Sigmoid colon (tissue), 3 donors: ENCODE results near the gene ATF5.

ENCODE experiments used
- CTCF ChIP-seq, 4 experiments: fragments of 450-650 bp in 3 of 4; fragments of 200-600 bp in 1 of 4; IDR thresholded peaks; one replicate each; pipeline ENCODE4 v1.5.1; 2016 to 2019; ENCODE audit warnings: antibody characterized with exemption in 4 of 4, mild to moderate bottlenecking in 3 of 4, moderate library complexity in 2 of 4
- POLR2A ChIP-seq, 2 donors: fragments of 450-650 bp; IDR thresholded peaks; one replicate each; pipeline ENCODE4 v1.6.1; 2016; ENCODE audit warnings: antibody characterized with exemption in 2 of 2, mild to moderate bottlenecking in 2 of 2, moderate library complexity in 2 of 2

- no peak for TF ChIP-seq CTCF (IDR thresholded peaks at IDR 0.05)
- no peak for TF ChIP-seq POLR2A (IDR thresholded peaks at IDR 0.05)
These were observed 4.8 kb upstream of the ATF5 start for GRCh38 chr19:49924004-49924880.
